22Rv1 (cell line): Measurements from ENCODE around the gene CKLF.
"Not testable (repeated sequence)": the region's sequence is repeated elsewhere in the genome, so short reads cannot be mapped to it uniquely, and the experiment has no call there.

Source experiments
- H3K27ac ChIP-seq: fragments of 450-650 bp; 2 replicates; pipeline ENCODE4 v1.5.1; 2017
- CTCF ChIP-seq: fragments of 450-650 bp; IDR thresholded peaks from 2 replicates; pipeline ENCODE4 v1.5.1; 2017; ENCODE audit warnings: mild to moderate bottlenecking
- ZFX ChIP-seq: fragments of 450-650 bp; IDR thresholded peaks from 2 replicates; pipeline ENCODE4 v1.6.1; 2017; ENCODE audit warnings: antibody characterized with exemption, borderline replicate concordance

CKLF gene

DNA sequence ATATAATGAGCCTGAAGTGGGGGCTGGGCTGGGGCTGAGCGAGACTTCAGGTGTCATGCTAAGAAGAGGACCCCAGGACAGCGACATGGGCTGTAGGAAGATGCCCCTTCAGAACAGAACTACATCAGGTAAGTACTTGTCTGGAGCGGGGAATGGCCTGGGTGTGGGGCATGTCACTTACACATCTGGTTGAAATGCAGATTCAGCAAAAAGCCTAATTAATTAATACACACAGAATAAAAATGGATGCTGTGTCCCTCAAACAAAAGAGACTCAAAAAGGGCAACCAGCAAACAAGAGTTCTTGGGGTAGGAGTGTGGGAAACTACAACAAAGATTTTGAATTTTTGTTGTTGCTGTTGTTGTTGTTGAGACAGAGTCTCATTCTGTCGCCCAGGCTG, 38.6 kb downstream of the CKLF start:
- no peak for TF ChIP-seq ZFX
- TF ChIP-seq CTCF, result no peak
- no peak overlapping the region for H3K27ac ChIP-seq

DNA sequence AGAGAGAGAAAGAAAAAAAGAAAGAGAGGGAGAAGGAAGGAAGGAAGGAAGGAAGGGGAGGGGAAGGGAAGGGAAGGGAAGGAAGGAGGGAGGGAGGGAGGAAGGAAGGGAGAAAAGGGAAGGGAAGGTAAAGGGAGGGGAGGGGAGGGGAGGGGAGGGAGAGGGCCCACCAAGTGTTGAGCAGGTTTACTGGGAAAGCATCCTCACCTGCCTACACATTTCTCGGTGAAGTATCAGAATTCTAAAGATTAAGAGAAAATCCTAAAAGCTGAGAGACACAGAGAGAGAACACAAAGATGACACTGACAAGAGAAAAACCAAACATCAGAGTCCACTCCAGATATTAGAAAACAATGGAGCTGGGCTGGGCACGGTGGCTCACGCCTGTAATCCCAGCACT, 39.9 kb downstream of the CKLF start:
- TF ChIP-seq CTCF, result no peak
- TF ChIP-seq ZFX, result no peak
- H3K27ac ChIP-seq, result no peak overlapping the region

DNA sequence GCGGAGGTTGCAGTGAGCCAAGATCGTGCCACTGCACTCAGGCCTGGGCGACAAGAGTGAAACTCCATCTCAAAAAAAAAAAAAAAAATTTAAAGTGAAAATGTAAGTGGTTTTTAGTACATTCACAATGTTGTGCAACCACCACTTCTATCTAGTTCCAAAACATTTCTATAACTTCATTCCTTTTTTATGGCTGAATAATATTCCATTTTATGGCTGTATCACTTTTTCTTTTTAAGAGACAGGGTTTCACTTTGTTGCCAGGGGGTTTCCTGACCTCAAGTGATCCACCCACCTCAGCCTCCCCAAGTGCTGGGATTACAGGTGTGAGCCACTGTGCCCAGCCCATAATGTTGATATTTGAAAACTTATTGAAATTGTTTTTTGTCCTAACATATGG, 40.4 kb downstream of the CKLF start:
- TF ChIP-seq CTCF, result no peak
- TF ChIP-seq ZFX, result no peak
- no peak overlapping the region for H3K27ac ChIP-seq

DNA sequence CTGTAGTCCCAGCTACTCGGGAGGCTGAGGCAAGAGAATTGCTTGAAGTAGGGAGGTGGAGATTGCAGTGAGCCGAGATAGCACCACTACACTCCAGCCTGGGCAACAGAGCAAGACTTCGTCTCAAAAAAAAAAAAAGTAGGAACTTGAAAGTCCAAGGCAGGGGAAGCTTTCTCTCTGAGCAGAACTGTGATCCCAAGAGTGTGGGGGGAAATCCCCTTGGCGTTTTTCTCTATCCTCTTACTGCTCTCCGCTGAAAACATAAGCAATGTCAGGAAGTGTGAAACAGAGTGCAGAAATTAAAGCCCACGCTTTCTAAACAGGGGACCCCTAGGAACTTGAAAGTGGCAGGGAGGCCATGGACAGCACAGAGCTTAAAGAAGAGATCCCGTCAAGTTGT, 42.4 kb downstream of the CKLF start:
- TF ChIP-seq CTCF, result no peak
- no peak for TF ChIP-seq ZFX
- no peak overlapping the region for H3K27ac ChIP-seq

- H3K27ac ChIP-seq, result not testable (repeated sequence)
Measured at GRCh38 chr16:66596559-66596958, 44.2 kb downstream of the CKLF start.

GRCh38 chr16:66596986-66597848, 44.8 kb downstream of the CKLF start:
- TF ChIP-seq CTCF (no peak), ZFX (no peak)
- H3K27ac ChIP-seq, result no peak overlapping the region

GRCh38 chr16:66598111-66598510, 45.7 kb downstream of the CKLF start:
- TF ChIP-seq CTCF, result no peak
- TF ChIP-seq ZFX, result no peak
- no peak overlapping the region for H3K27ac ChIP-seq

DNA sequence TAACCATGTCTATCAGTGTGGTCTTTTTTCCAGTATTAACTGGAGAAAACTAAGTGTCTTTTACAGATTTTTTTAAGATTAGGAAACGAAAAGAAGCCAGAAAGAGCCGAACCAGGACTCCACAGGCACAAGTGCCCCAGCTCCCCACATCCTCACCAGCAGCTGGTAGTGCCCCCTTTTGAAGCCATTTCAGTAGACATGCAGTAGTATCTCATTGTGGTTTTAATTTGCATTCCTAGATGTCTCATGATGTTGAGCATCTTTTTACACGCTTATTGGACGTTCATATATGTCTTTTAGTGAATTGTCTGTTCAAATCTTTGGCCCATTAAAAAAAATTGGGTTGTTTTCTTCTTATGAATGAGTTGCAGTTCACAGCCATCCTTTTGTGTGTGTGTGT, 47.4 kb downstream of the CKLF start:
- TF ChIP-seq CTCF (no peak), ZFX (no peak)
- no peak overlapping the region for H3K27ac ChIP-seq
